Fibroblast of pulmonary artery (primary cell): ENCODE data around the gene CBLB.

Experiments used
- DNase-seq: peaks from one replicate; pipeline ENCODE4 v3.0.0-alpha.2; 2010; ENCODE audit warnings: low read depth
- H3K4me3 ChIP-seq: replicated peaks from 2 replicates; pipeline ENCODE4 v1.5.1; 2011; ENCODE audit warnings: low read depth, mild to moderate bottlenecking, control low read depth, low read length, moderate library complexity
- CTCF ChIP-seq: IDR thresholded peaks from 2 replicates; pipeline ENCODE4 v1.5.1; 2011; ENCODE audit warnings: mild to moderate bottlenecking, control low read depth, low read length, inconsistent platforms; ENCODE audit errors: missing control alignments

The CBLB gene

DNA sequence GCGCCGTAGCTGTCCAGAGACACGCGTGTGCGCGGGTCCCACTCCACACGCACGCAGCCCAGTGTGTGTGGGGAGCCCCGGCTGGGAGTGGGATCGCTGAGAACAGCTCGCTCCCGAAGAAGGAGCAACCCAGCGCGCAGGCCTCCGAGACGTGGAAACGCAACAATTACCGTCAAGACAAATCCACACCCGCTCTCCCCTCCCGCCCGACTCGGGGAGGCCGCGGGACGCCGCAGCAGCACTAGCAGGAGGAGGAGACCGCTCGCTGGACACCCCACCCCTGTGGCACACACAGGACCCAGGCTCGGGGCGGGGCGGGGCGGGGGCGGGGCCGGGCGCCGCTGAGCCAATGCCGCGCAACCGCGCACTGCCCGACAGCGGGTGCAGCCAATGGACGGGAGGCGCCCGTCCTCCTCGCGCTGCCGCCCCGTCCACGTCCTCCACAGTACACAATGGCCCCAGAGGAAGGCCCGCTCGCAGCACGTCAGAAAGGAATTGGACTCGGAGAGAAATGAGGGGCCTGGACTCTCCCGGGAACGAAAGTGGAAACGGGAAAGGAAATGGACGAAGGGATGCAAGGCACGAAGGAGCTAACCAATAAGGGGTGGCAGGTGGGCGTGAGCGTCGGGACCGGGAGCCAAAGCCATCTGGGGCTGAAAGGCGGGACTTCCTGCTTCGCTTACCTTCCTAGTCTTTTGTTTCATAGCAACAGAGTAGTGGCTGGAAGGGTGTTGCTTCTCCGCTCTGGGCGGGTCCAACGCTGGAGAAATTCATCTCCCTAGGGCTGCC is at the start of gene CBLB:
Gene CBLB, minus strand, starts transcription at position 271 of the 789 bp plus-strand sequence. CDS start 1,435 bp downstream, outside the sequence.
- DNase-seq = peak; percentile 98
- TF ChIP-seq CTCF = no peak
- peak within 1 kb of the TSS; percentile 86 for H3K4me3 ChIP-seq

- no peak for TF ChIP-seq CTCF
- no peak for DNase-seq
These were observed 48.0 kb upstream of the CBLB start for GRCh38 chr3:105916767-105917166.

DNA sequence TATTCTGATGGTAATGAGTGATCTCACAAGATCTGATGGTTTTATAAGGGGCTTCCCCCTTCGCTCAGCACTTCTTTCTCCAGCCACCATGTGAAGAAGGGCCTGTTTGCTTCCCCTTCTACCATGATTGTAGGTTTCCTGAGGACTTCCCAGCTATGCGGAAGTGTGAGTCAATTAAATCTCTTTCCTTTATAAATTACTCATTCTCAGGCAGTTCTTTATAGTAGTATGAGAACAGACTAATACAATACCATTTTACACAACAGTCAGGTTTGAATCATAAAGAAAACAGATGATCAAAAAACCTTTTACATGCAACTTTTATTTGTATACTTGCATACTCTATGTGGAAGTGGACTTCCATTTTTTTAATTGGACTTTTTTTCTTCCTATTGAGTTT is 46.7 kb upstream of the CBLB start:
- H3K4me3 ChIP-seq = no peak overlapping the region
- TF ChIP-seq CTCF = no peak
- peak; percentile 9 for DNase-seq

More at GRCh38 chr3:105916767-105917166, 48.0 kb upstream of the CBLB start:
- H3K4me3 ChIP-seq = no peak overlapping the region

DNA sequence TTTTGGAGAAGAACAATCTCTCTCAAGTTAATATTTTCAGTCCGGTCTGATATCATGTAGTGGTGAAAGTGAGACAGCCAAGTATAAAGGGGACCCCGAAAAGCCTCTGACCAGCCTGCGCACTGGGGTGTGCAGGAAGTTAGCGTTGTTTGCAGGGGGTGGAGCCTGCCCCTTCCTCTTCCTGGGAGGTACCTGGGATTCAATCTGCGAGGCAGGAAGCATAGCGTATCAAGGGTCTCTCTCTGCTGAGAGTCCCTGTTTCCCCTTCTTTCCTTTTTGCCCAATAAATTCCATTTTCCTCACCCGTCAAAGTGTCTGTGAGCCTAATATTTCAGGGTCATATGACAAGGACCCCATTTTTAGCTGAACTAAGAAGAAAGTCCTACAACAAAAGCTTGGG is 44.8 kb upstream of the CBLB start:
- no peak for TF ChIP-seq CTCF
- H3K4me3 ChIP-seq = no peak overlapping the region
- DNase-seq = no peak

- DNase-seq = no peak
- no peak for TF ChIP-seq CTCF
- H3K4me3 ChIP-seq = no peak overlapping the region
These were observed 44.1 kb upstream of the CBLB start for GRCh38 chr3:105912891-105913290.

GRCh38 chr3:105911496-105911895 is 42.7 kb upstream of the CBLB start:
- TF ChIP-seq CTCF = no peak

DNA sequence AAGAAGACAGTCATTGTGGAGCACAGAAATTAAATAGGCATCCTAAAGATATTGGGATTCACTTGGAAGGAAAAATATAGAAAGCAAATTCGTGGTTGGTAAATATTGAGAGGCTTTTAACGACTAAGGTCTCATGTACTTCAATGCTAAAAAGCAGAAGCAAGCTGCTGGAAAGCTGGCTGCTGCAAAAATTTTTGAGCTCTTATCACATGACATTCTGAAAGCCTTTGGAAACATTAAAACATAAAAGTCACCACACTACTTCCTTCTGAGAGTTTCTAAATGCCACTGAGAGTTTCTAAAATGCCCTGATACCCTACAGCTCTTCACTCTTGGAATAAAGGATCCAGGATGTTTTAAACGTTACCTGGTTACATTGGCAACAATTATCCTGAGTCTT is 39.0 kb upstream of the CBLB start:
- TF ChIP-seq CTCF = no peak
- H3K4me3 ChIP-seq = no peak overlapping the region
- peak; percentile 47 for DNase-seq

More at GRCh38 chr3:105911496-105911895, 42.7 kb upstream of the CBLB start:
- no peak overlapping the region for H3K4me3 ChIP-seq
- DNase-seq = no peak
